Kidney epithelial cell (primary cell): ENCODE measurements around the gene PPP1CA. TPM values are rescaled to one million over a fixed set of nuclear protein-coding genes. Genes with fewer than 3 reads are reported as not detected.

Source experiments
- DNase-seq: peaks from one replicate; pipeline ENCODE4 v3.0.0-alpha.2; 2010; ENCODE audit warnings: low read depth
- H3K27me3 ChIP-seq: 2 replicates; pipeline ENCODE4 v1.6.0; 2011; ENCODE audit warnings: low read length; ENCODE audit not compliant: control insufficient read depth, insufficient read depth
- H3K36me3 ChIP-seq: 2 replicates; pipeline ENCODE4 v1.5.1; 2011; ENCODE audit warnings: low read length; ENCODE audit not compliant: control insufficient read depth, insufficient read depth
- H3K4me3 ChIP-seq: 2 replicates; pipeline ENCODE4 v1.5.1; 2011; ENCODE audit warnings: low read depth, mild to moderate bottlenecking, control low read depth, low read length
- CTCF ChIP-seq: IDR thresholded peaks from 2 replicates; pipeline ENCODE4 v1.5.1; 2011; ENCODE audit warnings: mild to moderate bottlenecking, moderate library complexity, low read length, control low read depth, inconsistent platforms; ENCODE audit not compliant: insufficient read depth, poor library complexity, severe bottlenecking
- total RNA-seq: library from RNA; depleted of rRNA; stranded (reverse); fragments of >200 nt; gene quantifications from 2 replicates; pipeline ENCODE4 v1.2.3, GENCODE V29; 2015

Gene PPP1CA
- total RNA-seq, 1 donor from 2014 or later = 319 TPM

GRCh38 chr11:67384851-67385366 lies 16.7 kb downstream of the PPP1CA start:
- Histone ChIP-seq H3K27me3 (no peaks in the 10 kb centered on the region), H3K36me3 (no peaks in the 10 kb centered on the region), H3K4me3 (no peak overlapping the region)
- no peak for DNase-seq
- no peak for TF ChIP-seq CTCF

GRCh38 chr11:67382276-67383136 lies 19.2 kb downstream of the PPP1CA start:
- DNase-seq = no peak
- no peak overlapping the region for H3K4me3 ChIP-seq
- no peaks in the 10 kb centered on the region for H3K36me3 ChIP-seq
- TF ChIP-seq CTCF = peak; percentile 98
- no peaks in the 10 kb centered on the region for H3K27me3 ChIP-seq

- Histone ChIP-seq H3K36me3 (no peaks in the 10 kb centered on the region), H3K4me3 (no peak overlapping the region), H3K27me3 (no peaks in the 10 kb centered on the region)
- no peak for TF ChIP-seq CTCF
- DNase-seq = no peak
Observed at GRCh38 chr11:67381244-67381972, 20.2 kb downstream of the PPP1CA start.

GRCh38 chr11:67379061-67380058 lies 22.3 kb downstream of the PPP1CA start:
- no peak for DNase-seq
- Histone ChIP-seq H3K27me3 (no peaks in the 10 kb centered on the region), H3K4me3 (no peak overlapping the region), H3K36me3 (no peaks in the 10 kb centered on the region)
- no peak for TF ChIP-seq CTCF

- Histone ChIP-seq H3K4me3 (no peak overlapping the region), H3K27me3 (no peaks in the 10 kb centered on the region), H3K36me3 (no peaks in the 10 kb centered on the region)
- no peak for DNase-seq
- no peak for TF ChIP-seq CTCF
Observed at GRCh38 chr11:67378544-67378943, 23.1 kb downstream of the PPP1CA start.
